Activated naive CD4-positive, alpha-beta T cell treated with anti-CD3 and anti-CD28 coated beads, Interleukin-2, amount 50 U/mL, for 24 hours (primary cell): ENCODE measurements around the gene CHD6.

ENCODE experiments used
- H3K27ac Mint-ChIP-seq: one replicate; pipeline ENCODE4 v1.8.0; 2021; ENCODE audit warnings: mild to moderate bottlenecking, mixed read lengths
- H3K27me3 Mint-ChIP-seq: one replicate; pipeline ENCODE4 v1.8.0; 2021; ENCODE audit warnings: mixed read lengths
- H3K36me3 Mint-ChIP-seq: one replicate; pipeline ENCODE4 v1.8.0; 2021; ENCODE audit warnings: mixed read lengths
- H3K4me1 Mint-ChIP-seq: one replicate; pipeline ENCODE4 v1.8.0; 2021; ENCODE audit warnings: mixed read lengths
- H3K4me3 Mint-ChIP-seq: one replicate; pipeline ENCODE4 v1.8.0; 2021; ENCODE audit warnings: mild to moderate bottlenecking, mixed read lengths
- H3K9me3 Mint-ChIP-seq: one replicate; pipeline ENCODE4 v1.8.0; 2021; ENCODE audit warnings: mixed read lengths

The CHD6 gene

GRCh38 chr20:41617902-41618806 is at the start of gene CHD6:
Gene CHD6 (minus strand): TSS chr20:41618377. CDS start chr20:41551337, 67,040 bp downstream.
- H3K36me3 Mint-ChIP-seq: no peaks in the 10 kb centered on the region
- H3K4me1 Mint-ChIP-seq: peaks cover 45% of the 10 kb centered on the region
- peak within 1 kb of the TSS; percentile 84 for H3K27ac Mint-ChIP-seq
- H3K9me3 Mint-ChIP-seq: no peaks in the 10 kb centered on the region
- peak within 1 kb of the TSS; percentile 93 for H3K4me3 Mint-ChIP-seq
- H3K27me3 Mint-ChIP-seq: no peaks in the 10 kb centered on the region

DNA sequence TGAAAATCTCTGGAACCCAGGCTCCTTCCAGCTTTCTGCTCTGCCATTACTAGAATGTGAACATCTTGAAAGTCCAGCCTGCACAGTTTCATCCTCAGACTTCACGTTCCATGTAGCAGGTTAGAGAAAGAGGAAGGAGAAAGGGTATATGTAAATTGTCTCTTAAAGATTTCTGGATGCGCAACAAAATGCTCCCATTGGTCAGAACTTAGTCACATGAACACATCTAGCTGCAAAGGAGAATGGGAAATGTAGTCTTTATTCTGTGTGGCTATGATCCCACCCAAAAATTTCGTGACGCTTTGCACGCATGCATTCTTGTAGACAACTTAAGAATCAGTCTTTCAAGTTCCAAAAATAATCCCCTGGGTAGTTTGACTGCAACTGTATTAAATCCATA is 46.4 kb upstream of the CHD6 start:
- H3K27me3 Mint-ChIP-seq: peaks cover 3% of the 10 kb centered on the region
- no peaks in the 10 kb centered on the region for H3K36me3 Mint-ChIP-seq
- no peak overlapping the region for H3K27ac Mint-ChIP-seq
- H3K4me1 Mint-ChIP-seq: no peaks in the 10 kb centered on the region
- no peaks in the 10 kb centered on the region for H3K9me3 Mint-ChIP-seq
- H3K4me3 Mint-ChIP-seq: no peak overlapping the region

DNA sequence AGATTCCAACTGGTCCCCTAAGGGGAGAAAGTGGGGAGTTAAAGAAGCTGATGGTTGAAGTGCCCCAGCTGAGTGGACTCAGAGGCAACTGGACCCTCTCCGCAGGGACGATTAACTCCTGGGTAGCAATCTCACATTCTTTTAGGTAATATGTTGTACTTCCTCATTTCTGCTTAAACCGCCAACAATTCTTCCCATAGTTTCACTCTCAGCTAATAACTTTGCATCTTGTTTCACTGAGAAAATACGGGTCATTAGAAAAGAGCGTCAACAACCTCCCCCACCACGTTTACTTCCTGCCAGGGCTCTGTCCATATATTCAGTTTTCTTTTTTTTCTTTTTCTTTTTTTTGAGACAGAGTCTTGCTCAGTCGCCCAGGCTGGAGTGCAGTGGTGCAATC is 39.5 kb upstream of the CHD6 start:
- Mint-ChIP-seq H3K9me3 (no peaks in the 10 kb centered on the region), H3K27me3 (peaks cover 2% of the 10 kb centered on the region), H3K4me3 (no peak overlapping the region), H3K4me1 (no peaks in the 10 kb centered on the region), H3K27ac (no peak overlapping the region), H3K36me3 (no peaks in the 10 kb centered on the region)

GRCh38 chr20:41655962-41656618 is 37.9 kb upstream of the CHD6 start:
- peaks cover 2% of the 10 kb centered on the region for H3K27me3 Mint-ChIP-seq
- H3K27ac Mint-ChIP-seq: no peak overlapping the region
- H3K4me3 Mint-ChIP-seq: no peak overlapping the region
- H3K36me3 Mint-ChIP-seq: no peaks in the 10 kb centered on the region
- no peaks in the 10 kb centered on the region for H3K9me3 Mint-ChIP-seq
- no peaks in the 10 kb centered on the region for H3K4me1 Mint-ChIP-seq

- no peaks in the 10 kb centered on the region for H3K36me3 Mint-ChIP-seq
- no peak overlapping the region for H3K27ac Mint-ChIP-seq
- H3K27me3 Mint-ChIP-seq: peaks cover 1% of the 10 kb centered on the region
- no peaks in the 10 kb centered on the region for H3K4me1 Mint-ChIP-seq
- no peaks in the 10 kb centered on the region for H3K9me3 Mint-ChIP-seq
- H3K4me3 Mint-ChIP-seq: no peak overlapping the region
Observed at GRCh38 chr20:41654884-41655283, 36.7 kb upstream of the CHD6 start.

- Mint-ChIP-seq H3K4me1 (no peaks in the 10 kb centered on the region), H3K36me3 (no peaks in the 10 kb centered on the region), H3K27ac (no peak overlapping the region), H3K9me3 (no peaks in the 10 kb centered on the region), H3K27me3 (peaks cover 1% of the 10 kb centered on the region), H3K4me3 (no peak overlapping the region)
Observed at GRCh38 chr20:41654292-41654691, 36.1 kb upstream of the CHD6 start.

DNA sequence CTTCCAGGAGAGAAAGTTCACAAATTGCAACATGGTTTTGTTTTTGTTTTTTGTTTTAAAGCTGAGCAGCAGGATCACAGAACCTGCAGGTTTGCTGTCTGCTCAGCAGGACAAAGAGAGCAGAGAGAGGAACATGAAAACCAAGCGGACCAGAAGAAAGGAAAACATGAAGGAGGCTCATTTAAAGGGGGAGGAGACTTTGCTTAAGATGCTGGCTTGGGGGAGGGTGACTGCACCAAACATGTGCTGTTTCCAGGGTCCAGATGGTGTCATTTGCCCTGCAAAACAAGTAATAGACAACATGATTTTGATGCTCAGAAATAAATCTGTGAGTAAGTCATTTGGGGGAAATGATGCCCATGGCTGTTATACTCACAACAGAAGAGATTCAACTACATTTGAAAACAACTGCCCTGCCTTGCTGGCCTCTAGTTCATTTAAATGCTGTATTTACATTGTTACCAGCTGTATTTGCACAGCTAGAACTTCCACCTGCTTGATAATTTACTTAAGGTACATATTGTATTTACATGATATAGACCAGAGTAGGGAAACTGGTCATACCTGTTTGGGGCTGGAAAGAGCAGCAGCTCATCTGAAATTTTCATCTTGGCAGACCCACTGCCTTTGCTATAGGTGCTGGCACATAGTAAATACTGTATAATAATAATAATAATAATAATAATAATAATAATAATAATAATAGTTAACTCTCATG is 32.2 kb upstream of the CHD6 start:
- Mint-ChIP-seq H3K4me1 (no peaks in the 10 kb centered on the region), H3K27me3 (peaks cover 7% of the 10 kb centered on the region)

DNA sequence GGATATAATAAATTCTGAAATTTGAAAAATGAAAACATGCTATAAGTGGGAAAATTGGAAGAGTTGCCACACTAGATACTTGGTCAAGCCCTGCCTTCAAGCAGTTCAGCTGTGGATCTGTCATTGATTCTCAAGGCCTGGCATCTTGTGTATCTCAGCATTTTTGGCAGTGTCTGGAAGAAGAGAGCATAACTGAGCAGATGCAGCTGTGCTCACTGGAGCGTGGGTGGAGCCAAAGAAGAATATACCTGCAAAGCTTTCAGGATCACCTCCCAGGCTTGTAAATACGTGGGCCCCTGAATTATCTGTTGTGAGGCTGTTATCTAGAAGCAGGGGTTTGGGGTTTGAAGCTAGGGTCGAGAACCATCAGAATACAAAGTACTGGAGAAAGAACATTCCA is 31.3 kb upstream of the CHD6 start:
- Mint-ChIP-seq H3K36me3 (no peaks in the 10 kb centered on the region), H3K4me3 (no peak overlapping the region), H3K27ac (no peak overlapping the region), H3K4me1 (no peaks in the 10 kb centered on the region), H3K27me3 (peaks cover 9% of the 10 kb centered on the region), H3K9me3 (no peaks in the 10 kb centered on the region)

More for the DNA sequence above, 32.2 kb upstream of the CHD6 start:
- Mint-ChIP-seq H3K36me3 (no peaks in the 10 kb centered on the region), H3K9me3 (no peaks in the 10 kb centered on the region), H3K4me3 (no peak overlapping the region), H3K27ac (no peak overlapping the region)

- Mint-ChIP-seq H3K9me3 (no peaks in the 10 kb centered on the region), H3K4me3 (no peak overlapping the region), H3K36me3 (no peaks in the 10 kb centered on the region), H3K27ac (no peak overlapping the region), H3K4me1 (no peaks in the 10 kb centered on the region), H3K27me3 (peaks cover 12% of the 10 kb centered on the region)
Observed at GRCh38 chr20:41645372-41645771, 27.2 kb upstream of the CHD6 start.

DNA sequence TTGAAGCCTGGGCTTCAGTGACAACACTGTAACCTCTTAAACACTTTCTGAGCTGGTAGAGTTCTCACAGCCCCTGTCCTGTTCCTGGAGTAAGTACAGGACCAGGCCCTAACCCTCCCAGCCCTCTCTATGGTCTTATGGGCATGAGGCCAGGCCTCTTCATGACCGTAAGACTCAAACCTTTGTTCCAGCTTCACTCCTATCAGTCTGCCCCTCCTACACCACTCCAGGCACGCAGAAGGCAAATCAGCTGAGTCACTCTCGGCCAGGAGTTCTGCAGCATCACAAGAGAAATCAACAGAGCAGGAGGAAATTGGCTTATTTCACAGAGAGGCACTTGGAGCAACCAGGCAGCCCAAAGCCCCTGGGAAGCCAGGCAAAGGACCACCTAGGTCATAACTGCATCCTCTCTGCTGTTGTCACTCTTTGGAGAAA is 25.3 kb upstream of the CHD6 start:
- Mint-ChIP-seq H3K36me3 (no peaks in the 10 kb centered on the region), H3K27ac (no peak overlapping the region), H3K4me3 (no peak overlapping the region), H3K4me1 (no peaks in the 10 kb centered on the region), H3K9me3 (no peaks in the 10 kb centered on the region), H3K27me3 (peaks cover 11% of the 10 kb centered on the region)

GRCh38 chr20:41639630-41640029 is 21.5 kb upstream of the CHD6 start:
- Mint-ChIP-seq H3K4me3 (no peak overlapping the region), H3K4me1 (no peaks in the 10 kb centered on the region), H3K27ac (no peak overlapping the region), H3K9me3 (no peaks in the 10 kb centered on the region), H3K27me3 (peaks cover 3% of the 10 kb centered on the region), H3K36me3 (no peaks in the 10 kb centered on the region)

GRCh38 chr20:41638456-41638855 is 20.3 kb upstream of the CHD6 start:
- H3K4me3 Mint-ChIP-seq: no peak overlapping the region
- H3K4me1 Mint-ChIP-seq: no peaks in the 10 kb centered on the region
- H3K27ac Mint-ChIP-seq: no peak overlapping the region
- no peaks in the 10 kb centered on the region for H3K36me3 Mint-ChIP-seq
- no peaks in the 10 kb centered on the region for H3K27me3 Mint-ChIP-seq
- no peaks in the 10 kb centered on the region for H3K9me3 Mint-ChIP-seq

DNA sequence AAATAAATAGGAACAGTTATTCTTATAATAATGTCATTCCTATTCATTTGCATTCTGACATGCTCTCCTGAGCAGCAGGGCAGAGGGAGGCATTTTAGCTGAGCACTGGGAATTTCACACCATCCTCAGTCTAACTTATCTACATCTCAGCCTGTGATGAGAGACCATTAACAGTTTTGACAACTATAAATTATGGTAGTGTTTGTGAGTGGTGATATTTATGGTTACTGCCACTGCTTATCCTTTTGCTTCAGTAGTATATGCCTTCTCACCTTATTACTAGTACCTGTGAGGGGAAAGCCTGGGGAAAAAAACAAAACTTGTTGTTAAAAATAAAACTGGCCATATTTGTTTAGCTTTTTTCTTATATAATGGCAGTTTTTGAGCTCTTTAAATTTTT is 17.0 kb upstream of the CHD6 start:
- H3K4me1 Mint-ChIP-seq: no peaks in the 10 kb centered on the region
- no peaks in the 10 kb centered on the region for H3K36me3 Mint-ChIP-seq
- no peaks in the 10 kb centered on the region for H3K27me3 Mint-ChIP-seq
- H3K27ac Mint-ChIP-seq: no peak overlapping the region
- no peaks in the 10 kb centered on the region for H3K9me3 Mint-ChIP-seq
- no peak overlapping the region for H3K4me3 Mint-ChIP-seq

DNA sequence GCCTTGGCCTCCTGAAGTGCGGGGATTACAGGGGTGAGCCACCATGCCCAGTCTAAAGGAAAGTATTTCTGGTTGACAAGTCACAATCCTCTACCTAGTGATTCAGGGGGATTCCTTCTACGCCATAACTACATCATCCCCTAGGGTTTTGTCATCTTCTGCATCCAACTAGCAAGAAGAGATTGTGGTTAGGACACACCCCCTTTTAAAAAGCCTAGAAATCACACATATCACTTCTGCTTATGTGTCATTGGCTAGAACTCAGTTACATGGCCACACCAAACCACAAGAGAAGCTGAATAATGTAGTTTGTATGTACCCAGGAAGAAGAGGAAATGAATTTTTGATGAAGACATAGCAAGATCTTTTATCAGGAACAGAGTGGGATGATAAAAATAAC is 14.7 kb upstream of the CHD6 start:
- Mint-ChIP-seq H3K27ac (no peak overlapping the region), H3K9me3 (no peaks in the 10 kb centered on the region), H3K36me3 (no peaks in the 10 kb centered on the region), H3K4me1 (no peaks in the 10 kb centered on the region), H3K27me3 (no peaks in the 10 kb centered on the region), H3K4me3 (no peak overlapping the region)

DNA sequence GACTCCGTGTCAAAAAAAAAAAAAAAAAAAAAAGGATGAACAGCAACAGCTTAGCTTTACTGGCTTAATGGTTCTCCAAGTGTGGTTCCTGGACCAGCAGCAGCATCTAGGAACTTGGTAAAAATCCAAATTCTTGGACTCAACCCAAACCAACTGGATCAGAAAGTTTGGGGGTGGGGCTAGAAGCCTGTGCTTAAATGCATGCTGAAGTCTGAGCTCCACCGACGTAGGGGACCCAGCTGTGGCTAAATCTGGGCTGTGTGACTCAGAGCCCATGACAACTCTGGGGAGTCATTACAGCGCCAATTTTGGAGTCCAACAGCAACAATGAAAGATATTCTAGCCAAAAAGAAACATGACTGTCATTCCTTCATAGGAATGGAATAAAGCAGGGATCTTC is 13.6 kb upstream of the CHD6 start:
- Mint-ChIP-seq H3K4me3 (no peak overlapping the region), H3K4me1 (no peaks in the 10 kb centered on the region), H3K27me3 (no peaks in the 10 kb centered on the region), H3K27ac (no peak overlapping the region), H3K36me3 (no peaks in the 10 kb centered on the region), H3K9me3 (no peaks in the 10 kb centered on the region)

GRCh38 chr20:41630846-41631245 is 12.7 kb upstream of the CHD6 start:
- H3K36me3 Mint-ChIP-seq: no peaks in the 10 kb centered on the region

More at GRCh38 chr20:41630846-41631245, 12.7 kb upstream of the CHD6 start:
- H3K27me3 Mint-ChIP-seq: no peaks in the 10 kb centered on the region
- H3K4me1 Mint-ChIP-seq: no peaks in the 10 kb centered on the region
- H3K4me3 Mint-ChIP-seq: no peak overlapping the region
- no peak overlapping the region for H3K27ac Mint-ChIP-seq
- H3K9me3 Mint-ChIP-seq: no peaks in the 10 kb centered on the region
